ENCODE data around the gene PRKN.

- no peak for TF ChIP-seq CTCF (IDR thresholded peaks at IDR 0.05; ENCODE audit: low read length)
- no peak for TF ChIP-seq EZH2 (IDR thresholded peaks at IDR 0.05; ENCODE audit: borderline replicate concordance, low read length)
Observed at GRCh38 chr6:162070639-162071038, 656.9 kb downstream of the PRKN start.

Measured in OCI-LY1 (cell line).